KMS-11 (cell line): ENCODE measurements around the gene TOGARAM2.

ENCODE experiments used
- H2AFZ ChIP-seq: fragments of 200-600 bp; sonication (generic); 2 replicates; pipeline ENCODE4 v1.6.1; 2016; ENCODE audit warnings: antibody characterized with exemption, mixed run types, low read depth
- H3K27ac ChIP-seq: fragments of 200-600 bp; sonication (generic); 2 replicates; pipeline ENCODE4 v1.6.1; 2016; ENCODE audit warnings: mild to moderate bottlenecking, mixed run types
- H3K27me3 ChIP-seq: fragments of 200-600 bp; sonication (generic); 2 replicates; pipeline ENCODE4 v1.6.1; 2017; ENCODE audit warnings: mild to moderate bottlenecking, low read depth, mixed run types, moderate library complexity; ENCODE audit not compliant: insufficient read depth
- H3K36me3 ChIP-seq: fragments of 200-600 bp; sonication (generic); 2 replicates; pipeline ENCODE4 v1.6.1; 2017; ENCODE audit warnings: mild to moderate bottlenecking, mixed run types; ENCODE audit not compliant: insufficient read depth
- H3K4me1 ChIP-seq: fragments of 200-600 bp; sonication (generic); 2 replicates; pipeline ENCODE4 v1.6.1; 2016; ENCODE audit warnings: mild to moderate bottlenecking, low read depth, mixed run types; ENCODE audit not compliant: poor library complexity, severe bottlenecking
- H3K4me2 ChIP-seq: fragments of 200-600 bp; sonication (generic); 2 replicates; pipeline ENCODE4 v1.7.0; 2016; ENCODE audit warnings: mild to moderate bottlenecking, mixed run types
- H3K4me3 ChIP-seq: fragments of 200-600 bp; sonication (generic); IDR thresholded peaks from 2 replicates; pipeline ENCODE4 v1.6.1; 2017; ENCODE audit warnings: low read depth, low read length, mixed read lengths; ENCODE audit not compliant: insufficient read depth
- H3K79me2 ChIP-seq: fragments of 200-600 bp; sonication (generic); 2 replicates; pipeline ENCODE4 v1.6.1; 2016; ENCODE audit warnings: low read depth, mixed run types; ENCODE audit not compliant: insufficient read depth
- H3K9ac ChIP-seq: fragments of 200-600 bp; sonication (generic); 2 replicates; pipeline ENCODE4 v1.6.1; 2016; ENCODE audit warnings: mild to moderate bottlenecking, mixed run types
- H4K20me1 ChIP-seq: fragments of 200-600 bp; sonication (generic); 2 replicates; pipeline ENCODE4 v1.6.1; 2016; ENCODE audit warnings: mild to moderate bottlenecking, mixed run types; ENCODE audit not compliant: insufficient read depth
- TF ChIP-seq, protein P1 (sequence below): fragments of 200-600 bp; sonication (generic); conservative IDR thresholded peaks from 2 replicates; pipeline ENCODE4 v1.6.1; 2017; ENCODE audit warnings: low read depth, mild to moderate bottlenecking, antibody characterized with exemption, low read length, moderate library complexity, mixed read lengths

TOGARAM2 gene

GRCh38 chr2:28986429-28986828 is 5.3 kb downstream of the TOGARAM2 start:
- no peak overlapping the region for H2AFZ ChIP-seq
- TF ChIP-seq, protein P1, sequence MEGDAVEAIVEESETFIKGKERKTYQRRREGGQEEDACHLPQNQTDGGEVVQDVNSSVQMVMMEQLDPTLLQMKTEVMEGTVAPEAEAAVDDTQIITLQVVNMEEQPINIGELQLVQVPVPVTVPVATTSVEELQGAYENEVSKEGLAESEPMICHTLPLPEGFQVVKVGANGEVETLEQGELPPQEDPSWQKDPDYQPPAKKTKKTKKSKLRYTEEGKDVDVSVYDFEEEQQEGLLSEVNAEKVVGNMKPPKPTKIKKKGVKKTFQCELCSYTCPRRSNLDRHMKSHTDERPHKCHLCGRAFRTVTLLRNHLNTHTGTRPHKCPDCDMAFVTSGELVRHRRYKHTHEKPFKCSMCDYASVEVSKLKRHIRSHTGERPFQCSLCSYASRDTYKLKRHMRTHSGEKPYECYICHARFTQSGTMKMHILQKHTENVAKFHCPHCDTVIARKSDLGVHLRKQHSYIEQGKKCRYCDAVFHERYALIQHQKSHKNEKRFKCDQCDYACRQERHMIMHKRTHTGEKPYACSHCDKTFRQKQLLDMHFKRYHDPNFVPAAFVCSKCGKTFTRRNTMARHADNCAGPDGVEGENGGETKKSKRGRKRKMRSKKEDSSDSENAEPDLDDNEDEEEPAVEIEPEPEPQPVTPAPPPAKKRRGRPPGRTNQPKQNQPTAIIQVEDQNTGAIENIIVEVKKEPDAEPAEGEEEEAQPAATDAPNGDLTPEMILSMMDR = no peak
- no peaks in the 10 kb centered on the region for H3K36me3 ChIP-seq
- H3K27me3 ChIP-seq = no peaks in the 10 kb centered on the region
- no peak overlapping the region for H3K27ac ChIP-seq
- no peaks in the 10 kb centered on the region for H4K20me1 ChIP-seq
- H3K9ac ChIP-seq = no peak overlapping the region
- H3K4me2 ChIP-seq = no peak overlapping the region
- no peak overlapping the region for H3K4me3 ChIP-seq
- H3K79me2 ChIP-seq = no peaks in the 10 kb centered on the region
- H3K4me1 ChIP-seq = no peaks in the 10 kb centered on the region

DNA sequence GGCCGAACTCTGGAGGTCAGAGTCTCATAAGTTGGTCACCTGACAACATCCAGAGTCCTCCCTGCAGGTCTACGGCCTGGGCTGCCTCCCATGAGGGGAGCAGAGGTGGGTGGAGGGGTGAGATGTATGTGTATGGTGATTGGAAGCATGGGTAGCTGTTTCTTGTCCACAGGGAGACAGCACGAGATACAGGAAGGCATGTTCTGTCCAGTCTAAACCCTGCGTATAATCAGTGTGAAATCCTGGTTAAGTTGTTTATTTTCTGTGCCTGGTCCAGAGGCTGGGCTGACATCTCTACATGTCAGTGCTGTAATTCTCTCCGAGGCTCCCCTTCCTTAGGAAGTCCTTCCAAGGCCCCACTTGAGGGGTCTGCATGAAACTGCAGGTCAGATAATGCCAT is 8.9 kb downstream of the TOGARAM2 start:
- Histone ChIP-seq H4K20me1 (no peaks in the 10 kb centered on the region), H3K27me3 (no peaks in the 10 kb centered on the region), H2AFZ (no peak overlapping the region), H3K36me3 (no peaks in the 10 kb centered on the region), H3K9ac (no peak overlapping the region), H3K79me2 (no peaks in the 10 kb centered on the region), H3K4me2 (no peak overlapping the region), H3K27ac (no peak overlapping the region), H3K4me3 (no peak overlapping the region), H3K4me1 (no peaks in the 10 kb centered on the region)
- TF ChIP-seq, protein P1 = no peak

- Histone ChIP-seq H3K4me3 (no peak overlapping the region), H3K9ac (no peak overlapping the region), H3K4me1 (no peaks in the 10 kb centered on the region), H3K79me2 (no peaks in the 10 kb centered on the region), H4K20me1 (no peaks in the 10 kb centered on the region), H3K27me3 (no peaks in the 10 kb centered on the region), H3K4me2 (no peak overlapping the region), H3K27ac (no peak overlapping the region), H3K36me3 (no peaks in the 10 kb centered on the region), H2AFZ (no peak overlapping the region)
- TF ChIP-seq, protein P1 = no peak
Observed at GRCh38 chr2:28990445-28990844, 9.3 kb downstream of the TOGARAM2 start.

DNA sequence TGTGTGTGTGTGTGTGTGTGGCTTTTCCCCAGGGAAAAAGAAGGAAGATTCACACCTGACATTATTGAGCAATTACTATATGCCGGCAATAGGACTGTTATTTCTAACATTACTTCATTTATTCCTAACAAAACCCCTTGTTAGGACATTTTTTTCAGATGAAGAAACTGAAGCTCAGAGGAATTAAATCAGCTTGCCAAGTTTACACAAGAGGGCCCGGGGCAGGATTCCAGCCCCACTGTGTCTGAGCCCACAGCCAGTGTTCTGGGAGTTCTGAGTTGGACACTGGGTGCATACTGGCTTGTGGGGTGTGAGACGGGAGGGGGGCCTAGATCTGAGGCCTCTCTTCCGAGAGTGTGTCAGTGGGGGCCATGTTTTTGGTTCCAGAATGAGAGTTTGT is 9.9 kb downstream of the TOGARAM2 start:
- H3K79me2 ChIP-seq = no peaks in the 10 kb centered on the region
- no peak overlapping the region for H3K4me3 ChIP-seq
- H4K20me1 ChIP-seq = no peaks in the 10 kb centered on the region
- no peak overlapping the region for H3K4me2 ChIP-seq
- H3K4me1 ChIP-seq = no peaks in the 10 kb centered on the region
- no peak overlapping the region for H2AFZ ChIP-seq
- no peaks in the 10 kb centered on the region for H3K27me3 ChIP-seq
- H3K36me3 ChIP-seq = no peaks in the 10 kb centered on the region
- no peak overlapping the region for H3K27ac ChIP-seq
- no peak overlapping the region for H3K9ac ChIP-seq
- TF ChIP-seq, protein P1 = no peak

DNA sequence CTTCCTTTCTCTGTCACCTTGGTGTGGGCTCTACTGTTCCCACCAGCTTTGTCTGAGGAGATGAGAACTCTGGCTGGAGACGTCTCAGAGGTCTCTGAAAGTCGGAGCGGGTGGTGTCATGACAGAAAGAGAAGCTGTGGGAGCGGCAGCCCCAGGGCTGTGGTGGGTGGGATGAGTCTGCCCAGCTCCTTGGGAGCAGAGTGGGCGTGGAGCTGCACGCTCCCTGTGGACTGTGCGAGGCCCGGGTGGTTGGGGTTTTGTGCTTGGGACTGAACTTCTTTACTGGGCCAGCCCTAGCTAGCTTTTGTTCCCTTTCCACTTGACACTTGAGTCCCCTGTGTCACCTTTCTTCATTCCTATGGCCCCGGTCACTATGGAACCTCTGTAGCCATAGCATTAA is 10.4 kb downstream of the TOGARAM2 start:
- no peaks in the 10 kb centered on the region for H3K79me2 ChIP-seq
- H3K4me3 ChIP-seq = no peak overlapping the region
- no peaks in the 10 kb centered on the region for H3K36me3 ChIP-seq
- H3K4me2 ChIP-seq = no peak overlapping the region
- H3K4me1 ChIP-seq = no peaks in the 10 kb centered on the region
- H3K27me3 ChIP-seq = no peaks in the 10 kb centered on the region
- no peak overlapping the region for H3K9ac ChIP-seq
- no peak overlapping the region for H3K27ac ChIP-seq
- no peaks in the 10 kb centered on the region for H4K20me1 ChIP-seq
- TF ChIP-seq, protein P1 = no peak
- no peak overlapping the region for H2AFZ ChIP-seq
